OCI-LY7 (cell line): ENCODE measurements around the gene TMED7. TPM values are rescaled to one million over a fixed set of nuclear protein-coding genes. Genes with fewer than 3 reads are reported as not detected.

ENCODE experiments used
- BruUV-seq: library from RNA; stranded (reverse); fragments of 400-500 nt; replicated peaks from 2 replicates; lab custom pipeline; 2021; lab: Mats Ljungman, UMichigan
- CTCF ChIA-PET: fragments of 300-600 bp; sonication (Branson Sonifier 250); formaldehyde crosslinking; loops from one replicate; lab custom pipeline; 2022; ENCODE audit warnings: antibody characterized with exemption; ENCODE audit not compliant: unreplicated experiment; lab: Charles Lee
- POLR2A ChIA-PET: fragments of 300-600 bp; sonication (Branson Sonifier 250); formaldehyde crosslinking; loops from one replicate; lab custom pipeline; 2022; ENCODE audit warnings: antibody characterized with exemption; lab: Charles Lee
- DNase-seq: peaks from one replicate; pipeline ENCODE4 v3.0.0-alpha.2; 2015; ENCODE audit warnings: low spot score
- H2AFZ ChIP-seq: fragments of 200-600 bp; sonication (generic), shearing (Covaris generic); 2 replicates; pipeline ENCODE4 v1.6.1; 2014; ENCODE audit warnings: mild to moderate bottlenecking, antibody characterized with exemption, low read length, moderate library complexity
- H3K27ac ChIP-seq: fragments of 200-600 bp; sonication (generic); 2 replicates; pipeline ENCODE4 v1.5.1; 2014; ENCODE audit warnings: mixed run types, low read depth, mild to moderate bottlenecking, moderate library complexity, low read length, inconsistent platforms; ENCODE audit not compliant: poor library complexity, severe bottlenecking
- H3K36me3 ChIP-seq: fragments of 200-600 bp; sonication (generic); 2 replicates; pipeline ENCODE4 v1.6.1; 2014; ENCODE audit warnings: mild to moderate bottlenecking, antibody characterized with exemption, low read length, moderate library complexity, mixed read lengths; ENCODE audit not compliant: insufficient read depth
- H3K4me1 ChIP-seq: fragments of 200-600 bp; sonication (generic); 2 replicates; pipeline ENCODE4 v1.5.1; 2014; ENCODE audit warnings: mild to moderate bottlenecking, low read length; ENCODE audit not compliant: insufficient read depth, poor library complexity, severe bottlenecking
- H3K4me2 ChIP-seq: fragments of 200-600 bp; sonication (generic); 2 replicates; pipeline ENCODE4 v1.6.1; 2014; ENCODE audit warnings: mild to moderate bottlenecking, low read length
- H3K4me3 ChIP-seq: fragments of 200-600 bp; sonication (generic); 2 replicates; pipeline ENCODE4 v1.5.1; 2014; ENCODE audit warnings: mild to moderate bottlenecking, low read depth, low read length; ENCODE audit not compliant: poor library complexity, severe bottlenecking
- H3K79me2 ChIP-seq: fragments of 200-600 bp; sonication (generic); 2 replicates; pipeline ENCODE4 v1.6.1; 2016; ENCODE audit warnings: low read depth, mild to moderate bottlenecking, low read length, moderate library complexity, mixed read lengths; ENCODE audit not compliant: insufficient read depth
- H3K9me2 ChIP-seq: fragments of 200-600 bp; sonication (generic); 2 replicates; pipeline ENCODE4 v1.6.1; 2016; ENCODE audit warnings: mild to moderate bottlenecking, low read length, mixed read lengths; ENCODE audit not compliant: insufficient read depth
- H3K9me3 ChIP-seq: fragments of 200-600 bp; sonication (generic); 2 replicates; pipeline ENCODE4 v1.6.1; 2014; ENCODE audit warnings: mild to moderate bottlenecking, mixed run types, low read length, mixed read lengths
- H4K20me1 ChIP-seq: fragments of 200-600 bp; sonication (generic); 2 replicates; pipeline ENCODE4 v1.6.1; 2014; ENCODE audit warnings: mild to moderate bottlenecking, antibody characterized with exemption, low read length, moderate library complexity, mixed read lengths; ENCODE audit not compliant: insufficient read depth
- EZH2phosphoT487 ChIP-seq: fragments of 200-600 bp; sonication (generic); IDR thresholded peaks from 2 replicates; pipeline ENCODE4 v1.6.1; 2018; ENCODE audit warnings: low read depth, borderline replicate concordance, mild to moderate bottlenecking, mixed run types, antibody characterized with exemption, low read length, moderate library complexity, mixed read lengths
- intact Hi-C: fragments of 100-400 bp; cut with micrococcal nuclease; formaldehyde crosslinking; loops from one replicate; pipeline ENCODE4 v1.10.0; 2022; ENCODE audit not compliant: unreplicated experiment
- total RNA-seq, 2 experiments: library from RNA; depleted of rRNA in 1 of 2; stranded (reverse); fragments of >200 nt in 1 of 2; shearing (Covaris generic) in 1 of 2; gene quantifications; 2 replicates each; pipeline ENCODE4 v1.2.3, GENCODE V29; 2014 to 2022
- TF ChIP-seq, protein P1 (sequence below): fragments of 200-600 bp; sonication (generic); conservative IDR thresholded peaks from 2 replicates; pipeline ENCODE4 v1.5.1; 2014; ENCODE audit warnings: mild to moderate bottlenecking, antibody characterized with exemption, low read length, moderate library complexity, mixed read lengths

Gene TMED7
- total RNA-seq, 2 experiments from 2014 or later, result 35.8 to 55.1 TPM

DNA sequence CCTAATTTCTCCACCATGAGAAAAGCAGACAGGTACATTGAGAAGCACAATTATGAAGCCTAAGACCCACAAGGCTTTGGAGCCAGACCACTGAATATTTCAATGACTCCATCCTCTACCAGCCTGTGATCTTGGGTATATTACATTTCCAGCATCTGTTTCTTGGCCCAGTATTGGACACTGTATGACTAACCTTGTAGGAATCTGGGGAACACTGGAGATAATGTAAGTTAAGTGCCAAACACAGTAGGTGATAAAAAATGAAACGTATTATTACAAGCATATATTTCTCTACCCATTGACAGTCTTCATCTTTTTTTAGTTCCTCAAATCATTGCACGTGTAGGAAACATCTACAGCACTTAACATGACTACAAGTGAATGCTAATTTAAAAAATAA is 52.7 kb downstream of the TMED7 start:
- H4K20me1 ChIP-seq, result no peaks in the 10 kb centered on the region
- no peak overlapping the region for H3K4me2 ChIP-seq
- CTCF ChIA-PET, result no interaction called here
- H3K36me3 ChIP-seq, result no peaks in the 10 kb centered on the region
- no peaks in the 10 kb centered on the region for H3K4me1 ChIP-seq
- no peak overlapping the region for H3K4me3 ChIP-seq
- no peak for DNase-seq
- intact Hi-C loops, result loop anchor here (5.0 kb wide), 1 partner anchor 476 kb away; no protein-coding TSS in a partner anchor
- POLR2A ChIA-PET, result interaction anchor here (0.6 to 1.0 kb wide), 3 partner anchors 12 to 413 kb away, joined by 3 read pairs; no protein-coding TSS in a partner anchor
- no peak for TF ChIP-seq EZH2phosphoT487
- TF ChIP-seq, protein P1, sequence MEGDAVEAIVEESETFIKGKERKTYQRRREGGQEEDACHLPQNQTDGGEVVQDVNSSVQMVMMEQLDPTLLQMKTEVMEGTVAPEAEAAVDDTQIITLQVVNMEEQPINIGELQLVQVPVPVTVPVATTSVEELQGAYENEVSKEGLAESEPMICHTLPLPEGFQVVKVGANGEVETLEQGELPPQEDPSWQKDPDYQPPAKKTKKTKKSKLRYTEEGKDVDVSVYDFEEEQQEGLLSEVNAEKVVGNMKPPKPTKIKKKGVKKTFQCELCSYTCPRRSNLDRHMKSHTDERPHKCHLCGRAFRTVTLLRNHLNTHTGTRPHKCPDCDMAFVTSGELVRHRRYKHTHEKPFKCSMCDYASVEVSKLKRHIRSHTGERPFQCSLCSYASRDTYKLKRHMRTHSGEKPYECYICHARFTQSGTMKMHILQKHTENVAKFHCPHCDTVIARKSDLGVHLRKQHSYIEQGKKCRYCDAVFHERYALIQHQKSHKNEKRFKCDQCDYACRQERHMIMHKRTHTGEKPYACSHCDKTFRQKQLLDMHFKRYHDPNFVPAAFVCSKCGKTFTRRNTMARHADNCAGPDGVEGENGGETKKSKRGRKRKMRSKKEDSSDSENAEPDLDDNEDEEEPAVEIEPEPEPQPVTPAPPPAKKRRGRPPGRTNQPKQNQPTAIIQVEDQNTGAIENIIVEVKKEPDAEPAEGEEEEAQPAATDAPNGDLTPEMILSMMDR, result no peak
- H3K9me3 ChIP-seq, result 0 out of 2 replicates have a peak, but pooled peaks cover 3% of the 10 kb centered on the region
- H3K79me2 ChIP-seq, result no peaks in the 10 kb centered on the region
- H2AFZ ChIP-seq, result no peak overlapping the region
- no peaks in the 10 kb centered on the region for H3K9me2 ChIP-seq
- H3K27ac ChIP-seq, result no peak overlapping the region
- no TSS peak for BruUV-seq

DNA sequence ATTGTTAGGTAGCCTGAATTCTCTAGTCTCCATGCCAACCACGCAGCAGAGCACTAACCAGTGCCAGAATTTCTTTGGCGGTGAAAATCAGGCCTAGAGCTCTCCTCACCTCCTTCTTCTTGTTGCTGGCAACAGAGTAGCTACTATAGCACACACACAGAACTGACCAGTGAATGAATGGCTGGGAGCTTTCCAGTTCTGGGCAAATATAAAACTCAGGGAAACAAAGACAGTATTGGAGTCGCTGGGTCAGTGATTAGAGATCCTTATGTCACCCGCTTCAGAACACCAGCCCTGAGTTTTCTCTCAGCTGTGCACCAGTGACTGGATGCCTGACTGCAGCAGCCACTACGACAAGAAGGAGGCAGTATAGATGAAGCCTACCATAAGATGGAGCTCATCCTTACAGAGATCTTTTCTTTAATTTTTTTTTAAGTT is 54.4 kb downstream of the TMED7 start:
- H4K20me1 ChIP-seq, result no peaks in the 10 kb centered on the region
- no peaks in the 10 kb centered on the region for H3K9me3 ChIP-seq
- H3K9me2 ChIP-seq, result no peaks in the 10 kb centered on the region
- H3K4me3 ChIP-seq, result no peak overlapping the region
- no peaks in the 10 kb centered on the region for H3K36me3 ChIP-seq
- BruUV-seq, result no TSS peak
- H3K4me2 ChIP-seq, result no peak overlapping the region
- intact Hi-C loops, result loop anchor here (5.0 kb wide), 1 partner anchor 474 kb away; no protein-coding TSS in a partner anchor
- CTCF ChIA-PET, result no interaction called here
- DNase-seq, result no peak
- TF ChIP-seq EZH2phosphoT487, result no peak
- TF ChIP-seq, protein P1, result no peak
- H2AFZ ChIP-seq, result no peak overlapping the region
- H3K79me2 ChIP-seq, result no peaks in the 10 kb centered on the region
- POLR2A ChIA-PET, result interaction anchor here (0.7 to 1.8 kb wide), 7 partner anchors 9 to 262 kb away, joined by 3 to 6 read pairs (median 4); no protein-coding TSS in a partner anchor
- no peaks in the 10 kb centered on the region for H3K4me1 ChIP-seq
- no peak overlapping the region for H3K27ac ChIP-seq

DNA sequence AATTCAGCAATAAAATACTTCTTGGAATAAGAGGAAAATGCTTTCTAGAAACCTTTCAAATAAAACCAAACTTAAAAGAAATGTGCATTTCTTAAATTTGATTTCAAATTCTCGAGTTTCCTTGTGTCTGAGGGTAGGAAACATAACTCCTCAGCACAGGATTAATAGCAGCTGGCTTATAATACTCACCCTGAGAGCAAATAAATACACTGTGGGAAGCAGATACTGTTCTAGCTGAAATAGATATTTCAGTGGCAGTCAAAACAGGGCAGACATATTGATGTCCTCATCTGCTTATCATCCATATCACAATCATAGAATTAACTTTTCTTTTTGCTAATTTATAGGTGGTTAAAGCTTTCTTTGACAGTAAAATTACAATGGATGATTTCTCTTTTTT is 57.2 kb downstream of the TMED7 start:
- H2AFZ ChIP-seq, result no peak overlapping the region
- no peaks in the 10 kb centered on the region for H3K4me1 ChIP-seq
- POLR2A ChIA-PET, result interaction anchor here (0.6 to 0.8 kb wide), 3 partner anchors 24 to 179 kb away, joined by 3 to 4 read pairs (median 3); no protein-coding TSS in a partner anchor
- CTCF ChIA-PET, result no interaction called here
- BruUV-seq, result no TSS peak
- H3K79me2 ChIP-seq, result no peaks in the 10 kb centered on the region
- H3K4me3 ChIP-seq, result no peak overlapping the region
- H3K9me2 ChIP-seq, result no peaks in the 10 kb centered on the region
- H3K9me3 ChIP-seq, result no peaks in the 10 kb centered on the region
- no peak for DNase-seq
- H3K36me3 ChIP-seq, result no peaks in the 10 kb centered on the region
- no peaks in the 10 kb centered on the region for H4K20me1 ChIP-seq
- intact Hi-C loops, result no loop called here
- H3K27ac ChIP-seq, result no peak overlapping the region
- TF ChIP-seq EZH2phosphoT487, result no peak
- TF ChIP-seq, protein P1, result no peak
- H3K4me2 ChIP-seq, result no peak overlapping the region
